HG03108 (cell line): Measurements from ENCODE around the gene SRPRB.

Experiments used
- ATAC-seq: cut with Tn5 transposase; IDR thresholded peaks from one replicate; pipeline ENCODE4 v1.9.1; 2021; ENCODE audit warnings: moderate library complexity; ENCODE audit not compliant: unreplicated experiment

SRPRB gene

GRCh38 chr3:133840055-133840737 lies 34.6 kb downstream of the SRPRB start:
- ATAC-seq, result no peak

GRCh38 chr3:133840767-133841166 lies 35.2 kb downstream of the SRPRB start:
- ATAC-seq, result no peak

GRCh38 chr3:133841196-133841595 lies 35.6 kb downstream of the SRPRB start:
- ATAC-seq, result no peak

GRCh38 chr3:133842158-133842557 lies 36.5 kb downstream of the SRPRB start:
- no peak for ATAC-seq

GRCh38 chr3:133843634-133844033 lies 38.0 kb downstream of the SRPRB start:
- ATAC-seq, result no peak

GRCh38 chr3:133845127-133845526 lies 39.5 kb downstream of the SRPRB start:
- no peak for ATAC-seq

GRCh38 chr3:133849346-133849745 lies 43.7 kb downstream of the SRPRB start:
- no peak for ATAC-seq

- ATAC-seq, result no peak
Observed at GRCh38 chr3:133850034-133850433, 44.4 kb downstream of the SRPRB start.

GRCh38 chr3:133851266-133851906 lies 45.8 kb downstream of the SRPRB start:
- no peak for ATAC-seq

- no peak for ATAC-seq
Observed at GRCh38 chr3:133851931-133852330, 46.3 kb downstream of the SRPRB start.

- ATAC-seq, result no peak
Observed at GRCh38 chr3:133853063-133853924, 47.7 kb downstream of the SRPRB start.

- no peak for ATAC-seq
Observed at GRCh38 chr3:133853925-133854227, 48.3 kb downstream of the SRPRB start.

GRCh38 chr3:133854264-133855001 lies 48.8 kb downstream of the SRPRB start:
- ATAC-seq, result no peak

GRCh38 chr3:133855002-133855370 lies 49.4 kb downstream of the SRPRB start:
- ATAC-seq, result no peak

GRCh38 chr3:133855772-133856171 lies 50.2 kb downstream of the SRPRB start:
- no peak for ATAC-seq

- ATAC-seq, result no peak
Observed at GRCh38 chr3:133856316-133856715, 50.7 kb downstream of the SRPRB start.

GRCh38 chr3:133857767-133858166 lies 52.2 kb downstream of the SRPRB start:
- ATAC-seq, result no peak

- no peak for ATAC-seq
Observed at GRCh38 chr3:133859381-133860234, 54.0 kb downstream of the SRPRB start.

GRCh38 chr3:133860519-133860918 lies 54.9 kb downstream of the SRPRB start:
- no peak for ATAC-seq

- no peak for ATAC-seq
Observed at GRCh38 chr3:133862161-133862560, 56.5 kb downstream of the SRPRB start.
